WTC11 (cell line): Measurements from ENCODE around the gene JAKMIP1. TPM values are rescaled to one million over a fixed set of nuclear protein-coding genes. Genes with fewer than 3 reads are reported as not detected.
A peak's percentile ranks its signal among the peaks of the same experiment; 100 is the strongest.

Experiments
- ATAC-seq: fragments of 200-7000 bp; cut with Tn5 transposase; 2 replicates; pipeline ENCODE4 v1.10.0; 2021; ENCODE audit warnings: mild to moderate bottlenecking, moderate library complexity
- CTCF ChIA-PET: fragments of 300-600 bp; sonication (Branson Sonifier 250); formaldehyde crosslinking; loops from one replicate; lab custom pipeline; 2021; ENCODE audit warnings: antibody characterized with exemption; lab: Charles Lee
- POLR2A ChIA-PET: fragments of 350-600 bp; sonication (Branson Sonifier 250); formaldehyde crosslinking; loops from one replicate; lab custom pipeline; 2021; ENCODE audit warnings: antibody characterized with exemption; lab: Charles Lee
- DNase-seq: peaks from one replicate; pipeline ENCODE4 v3.0.0; 2021; ENCODE audit warnings: low spot score
- H3K27ac Mint-ChIP-seq: 2 replicates; pipeline ENCODE4 v1.8.0; 2021; ENCODE audit warnings: mixed read lengths
- H3K27me3 Mint-ChIP-seq: 2 replicates; pipeline ENCODE4 v1.8.0; 2021; ENCODE audit warnings: low read depth, mild to moderate bottlenecking, moderate library complexity, mixed read lengths
- H3K36me3 Mint-ChIP-seq: 2 replicates; pipeline ENCODE4 v1.8.0; 2021; ENCODE audit warnings: mixed read lengths
- H3K4me1 Mint-ChIP-seq: 2 replicates; pipeline ENCODE4 v1.8.0; 2022; ENCODE audit warnings: mixed read lengths
- H3K4me3 Mint-ChIP-seq: 2 replicates; pipeline ENCODE4 v1.8.0; 2021; ENCODE audit warnings: mild to moderate bottlenecking, moderate library complexity, mixed read lengths
- H3K9me3 Mint-ChIP-seq: 2 replicates; pipeline ENCODE4 v1.8.0; 2021; ENCODE audit warnings: mixed read lengths
- ATF1 ChIP-seq: sonication (generic); formaldehyde crosslinking; IDR thresholded peaks from 2 replicates; pipeline ENCODE4 v1.8.1; 2023; ENCODE audit warnings: mild to moderate bottlenecking, moderate library complexity, missing genetic modification reagents
- CREM ChIP-seq: sonication (generic); formaldehyde crosslinking; IDR thresholded peaks from 2 replicates; pipeline ENCODE4 v1.8.1; 2022; ENCODE audit warnings: mild to moderate bottlenecking, missing genetic modification reagents, moderate library complexity
- EMX1 ChIP-seq: fragments of 250-450 bp; sonication (Bioruptor Pico); IDR thresholded peaks from 2 replicates; pipeline ENCODE4 v1.8.0; 2021; ENCODE audit warnings: mild to moderate bottlenecking
- ESRRA ChIP-seq: sonication (generic); formaldehyde crosslinking; IDR thresholded peaks from 2 replicates; pipeline ENCODE4 v1.8.1; 2022; ENCODE audit warnings: mild to moderate bottlenecking, missing genetic modification reagents, borderline replicate concordance
- GABPB1 ChIP-seq: sonication (generic); formaldehyde crosslinking; IDR thresholded peaks from 2 replicates; pipeline ENCODE4 v1.8.1; 2023; ENCODE audit warnings: mild to moderate bottlenecking, missing genetic modification reagents
- GTF2I ChIP-seq: fragments of 250-450 bp; sonication (Bioruptor Pico); conservative IDR thresholded peaks from 2 replicates; pipeline ENCODE4 v1.4.0; 2021; ENCODE audit warnings: mild to moderate bottlenecking
- NFYB ChIP-seq: sonication (generic); formaldehyde crosslinking; conservative IDR thresholded peaks from 2 replicates; pipeline ENCODE4 v1.8.0; 2022; ENCODE audit warnings: low read depth, missing genetic modification reagents
- TCF7 ChIP-seq: sonication (generic); formaldehyde crosslinking; IDR thresholded peaks from 2 replicates; pipeline ENCODE4 v1.8.0; 2022; ENCODE audit warnings: mild to moderate bottlenecking, low read depth, missing genetic modification reagents, moderate library complexity
- TEAD4 ChIP-seq: sonication (generic); formaldehyde crosslinking; IDR thresholded peaks from 2 replicates; pipeline ENCODE4 v1.8.0; 2022; ENCODE audit warnings: mild to moderate bottlenecking, missing genetic modification reagents
- ZNF121 ChIP-seq: sonication (generic); formaldehyde crosslinking; IDR thresholded peaks from 2 replicates; pipeline ENCODE4 v1.8.0; 2023; ENCODE audit warnings: missing genetic modification reagents
- ZNF232 ChIP-seq: sonication (generic); formaldehyde crosslinking; IDR thresholded peaks from 2 replicates; pipeline ENCODE4 v1.8.0; 2022; ENCODE audit warnings: mild to moderate bottlenecking, missing genetic modification reagents
- ZNF317 ChIP-seq: sonication (generic); formaldehyde crosslinking; IDR thresholded peaks from 2 replicates; pipeline ENCODE4 v1.8.1; 2023; ENCODE audit warnings: low read depth, mild to moderate bottlenecking, moderate library complexity, missing genetic modification reagents, borderline replicate concordance
- ZNF416 ChIP-seq: fragments of 250-450 bp; sonication (Bioruptor Pico); IDR thresholded peaks from 2 replicates; pipeline ENCODE4 v1.9.0; 2021; ENCODE audit warnings: mild to moderate bottlenecking, inconsistent platforms
- total RNA-seq: library from RNA; stranded (reverse); gene quantifications from 3 replicates; pipeline ENCODE4 v1.2.3, GENCODE V29; 2021
- TF ChIP-seq, protein P1 (sequence below): sonication (generic); formaldehyde crosslinking; IDR thresholded peaks from 2 replicates; pipeline ENCODE4 v1.8.0; 2023; ENCODE audit warnings: mild to moderate bottlenecking, missing genetic modification reagents
- TF ChIP-seq, protein P2 (sequence below): fragments of 200-600 bp; IDR thresholded peaks from 2 replicates; pipeline ENCODE4 v1.8.0; 2022; ENCODE audit warnings: antibody characterized with exemption
- TF ChIP-seq, protein P3 (sequence below): sonication (generic); formaldehyde crosslinking; IDR thresholded peaks from 2 replicates; pipeline ENCODE4 v1.8.0; 2022; ENCODE audit warnings: missing genetic modification reagents
- TF ChIP-seq, protein P4 (sequence below): sonication (generic); formaldehyde crosslinking; IDR thresholded peaks from 2 replicates; pipeline ENCODE4 v1.8.0; 2022; ENCODE audit warnings: mild to moderate bottlenecking, missing genetic modification reagents
- TF ChIP-seq, protein P5 (sequence below): sonication (generic); formaldehyde crosslinking; IDR thresholded peaks from 2 replicates; pipeline ENCODE4 v1.8.1; 2023; ENCODE audit warnings: mild to moderate bottlenecking, missing genetic modification reagents
- TF ChIP-seq, protein P6 (sequence below): fragments of 250-450 bp; sonication (Bioruptor Pico); IDR thresholded peaks from 2 replicates; pipeline ENCODE4 v1.9.0; 2021; ENCODE audit warnings: moderate library complexity, mild to moderate bottlenecking, inconsistent platforms, borderline replicate concordance

The JAKMIP1 gene
- total RNA-seq, 1 experiment from 2014 or later, result 4.0 TPM

DNA sequence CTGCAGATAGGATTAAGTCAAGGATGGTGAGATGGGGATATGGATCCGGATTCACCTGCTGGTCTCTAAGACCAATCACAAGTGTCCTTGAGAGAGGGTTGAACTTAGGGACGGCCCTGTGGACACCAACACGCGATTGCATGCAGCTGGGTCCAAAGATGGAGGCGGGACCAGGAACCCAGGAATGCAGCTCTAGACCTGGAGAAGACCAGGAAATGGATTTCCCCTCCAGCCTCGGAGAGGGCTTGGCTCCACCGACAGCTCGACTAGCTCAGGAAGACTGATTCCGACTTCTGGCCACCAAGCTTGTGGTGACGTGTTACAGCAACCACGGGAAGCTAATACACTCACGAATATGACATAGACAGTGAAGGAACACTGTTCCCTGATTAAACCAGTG is 186.8 kb downstream of the JAKMIP1 start:
- DNase-seq (no peak), ATAC-seq (no peak)
- Mint-ChIP-seq H3K27me3 (peaks cover 14% of the 10 kb centered on the region), H3K4me1 (peaks cover 12% of the 10 kb centered on the region), H3K27ac (no peak overlapping the region), H3K9me3 (no peaks in the 10 kb centered on the region), H3K36me3 (no peaks in the 10 kb centered on the region), H3K4me3 (no peak overlapping the region)
- no peak for TF ChIP-seq ZNF416 (CRISPR knock-in tag)
- TF ChIP-seq ZNF317 (CRISPR knock-in tag), result peak; percentile 65; the same call in 1 of the 2 replicates
- TF ChIP-seq GABPB1 (CRISPR knock-in tag), result no peak
- TF ChIP-seq, protein P1, sequence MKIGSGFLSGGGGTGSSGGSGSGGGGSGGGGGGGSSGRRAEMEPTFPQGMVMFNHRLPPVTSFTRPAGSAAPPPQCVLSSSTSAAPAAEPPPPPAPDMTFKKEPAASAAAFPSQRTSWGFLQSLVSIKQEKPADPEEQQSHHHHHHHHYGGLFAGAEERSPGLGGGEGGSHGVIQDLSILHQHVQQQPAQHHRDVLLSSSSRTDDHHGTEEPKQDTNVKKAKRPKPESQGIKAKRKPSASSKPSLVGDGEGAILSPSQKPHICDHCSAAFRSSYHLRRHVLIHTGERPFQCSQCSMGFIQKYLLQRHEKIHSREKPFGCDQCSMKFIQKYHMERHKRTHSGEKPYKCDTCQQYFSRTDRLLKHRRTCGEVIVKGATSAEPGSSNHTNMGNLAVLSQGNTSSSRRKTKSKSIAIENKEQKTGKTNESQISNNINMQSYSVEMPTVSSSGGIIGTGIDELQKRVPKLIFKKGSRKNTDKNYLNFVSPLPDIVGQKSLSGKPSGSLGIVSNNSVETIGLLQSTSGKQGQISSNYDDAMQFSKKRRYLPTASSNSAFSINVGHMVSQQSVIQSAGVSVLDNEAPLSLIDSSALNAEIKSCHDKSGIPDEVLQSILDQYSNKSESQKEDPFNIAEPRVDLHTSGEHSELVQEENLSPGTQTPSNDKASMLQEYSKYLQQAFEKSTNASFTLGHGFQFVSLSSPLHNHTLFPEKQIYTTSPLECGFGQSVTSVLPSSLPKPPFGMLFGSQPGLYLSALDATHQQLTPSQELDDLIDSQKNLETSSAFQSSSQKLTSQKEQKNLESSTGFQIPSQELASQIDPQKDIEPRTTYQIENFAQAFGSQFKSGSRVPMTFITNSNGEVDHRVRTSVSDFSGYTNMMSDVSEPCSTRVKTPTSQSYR, result no peak
- no peak for TF ChIP-seq ZNF121 (CRISPR knock-in tag)
- no peak for TF ChIP-seq CREM
- no peak for TF ChIP-seq ESRRA (CRISPR knock-in tag)
- TF ChIP-seq, protein P2, sequence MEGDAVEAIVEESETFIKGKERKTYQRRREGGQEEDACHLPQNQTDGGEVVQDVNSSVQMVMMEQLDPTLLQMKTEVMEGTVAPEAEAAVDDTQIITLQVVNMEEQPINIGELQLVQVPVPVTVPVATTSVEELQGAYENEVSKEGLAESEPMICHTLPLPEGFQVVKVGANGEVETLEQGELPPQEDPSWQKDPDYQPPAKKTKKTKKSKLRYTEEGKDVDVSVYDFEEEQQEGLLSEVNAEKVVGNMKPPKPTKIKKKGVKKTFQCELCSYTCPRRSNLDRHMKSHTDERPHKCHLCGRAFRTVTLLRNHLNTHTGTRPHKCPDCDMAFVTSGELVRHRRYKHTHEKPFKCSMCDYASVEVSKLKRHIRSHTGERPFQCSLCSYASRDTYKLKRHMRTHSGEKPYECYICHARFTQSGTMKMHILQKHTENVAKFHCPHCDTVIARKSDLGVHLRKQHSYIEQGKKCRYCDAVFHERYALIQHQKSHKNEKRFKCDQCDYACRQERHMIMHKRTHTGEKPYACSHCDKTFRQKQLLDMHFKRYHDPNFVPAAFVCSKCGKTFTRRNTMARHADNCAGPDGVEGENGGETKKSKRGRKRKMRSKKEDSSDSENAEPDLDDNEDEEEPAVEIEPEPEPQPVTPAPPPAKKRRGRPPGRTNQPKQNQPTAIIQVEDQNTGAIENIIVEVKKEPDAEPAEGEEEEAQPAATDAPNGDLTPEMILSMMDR, result no peak
- TF ChIP-seq, protein P3, sequence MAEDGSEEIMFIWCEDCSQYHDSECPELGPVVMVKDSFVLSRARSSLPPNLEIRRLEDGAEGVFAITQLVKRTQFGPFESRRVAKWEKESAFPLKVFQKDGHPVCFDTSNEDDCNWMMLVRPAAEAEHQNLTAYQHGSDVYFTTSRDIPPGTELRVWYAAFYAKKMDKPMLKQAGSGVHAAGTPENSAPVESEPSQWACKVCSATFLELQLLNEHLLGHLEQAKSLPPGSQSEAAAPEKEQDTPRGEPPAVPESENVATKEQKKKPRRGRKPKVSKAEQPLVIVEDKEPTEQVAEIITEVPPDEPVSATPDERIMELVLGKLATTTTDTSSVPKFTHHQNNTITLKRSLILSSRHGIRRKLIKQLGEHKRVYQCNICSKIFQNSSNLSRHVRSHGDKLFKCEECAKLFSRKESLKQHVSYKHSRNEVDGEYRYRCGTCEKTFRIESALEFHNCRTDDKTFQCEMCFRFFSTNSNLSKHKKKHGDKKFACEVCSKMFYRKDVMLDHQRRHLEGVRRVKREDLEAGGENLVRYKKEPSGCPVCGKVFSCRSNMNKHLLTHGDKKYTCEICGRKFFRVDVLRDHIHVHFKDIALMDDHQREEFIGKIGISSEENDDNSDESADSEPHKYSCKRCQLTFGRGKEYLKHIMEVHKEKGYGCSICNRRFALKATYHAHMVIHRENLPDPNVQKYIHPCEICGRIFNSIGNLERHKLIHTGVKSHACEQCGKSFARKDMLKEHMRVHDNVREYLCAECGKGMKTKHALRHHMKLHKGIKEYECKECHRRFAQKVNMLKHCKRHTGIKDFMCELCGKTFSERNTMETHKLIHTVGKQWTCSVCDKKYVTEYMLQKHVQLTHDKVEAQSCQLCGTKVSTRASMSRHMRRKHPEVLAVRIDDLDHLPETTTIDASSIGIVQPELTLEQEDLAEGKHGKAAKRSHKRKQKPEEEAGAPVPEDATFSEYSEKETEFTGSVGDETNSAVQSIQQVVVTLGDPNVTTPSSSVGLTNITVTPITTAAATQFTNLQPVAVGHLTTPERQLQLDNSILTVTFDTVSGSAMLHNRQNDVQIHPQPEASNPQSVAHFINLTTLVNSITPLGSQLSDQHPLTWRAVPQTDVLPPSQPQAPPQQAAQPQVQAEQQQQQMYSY (CRISPR knock-in tag), result peak; percentile 54
- ChIA-PET CTCF (interaction anchor here (0.7 to 1.7 kb wide), 4 partner anchors 15 to 317 kb away, joined by 3 to 7 read pairs (median 4); no protein-coding TSS in a partner anchor), POLR2A (no interaction called here)

DNA sequence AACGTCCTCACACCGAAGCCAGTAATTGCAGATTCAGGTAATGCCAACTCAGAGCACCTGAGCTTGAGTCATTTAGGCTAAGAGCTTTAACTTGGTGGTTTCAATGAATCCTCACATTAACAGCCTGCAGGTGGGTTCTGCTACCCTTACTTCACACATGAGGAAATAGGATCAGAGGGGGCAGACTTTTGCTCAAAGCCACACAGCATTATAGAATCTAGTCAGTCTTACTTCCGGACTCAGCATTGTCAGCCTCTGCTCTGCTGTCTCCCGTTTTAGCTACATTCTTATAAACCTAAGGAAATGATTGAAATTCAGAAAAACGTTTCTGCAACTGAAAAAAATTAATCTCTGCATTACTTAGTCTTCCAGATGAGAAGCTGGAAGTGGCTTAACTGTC is 188.1 kb downstream of the JAKMIP1 start:
- Mint-ChIP-seq H3K4me3 (no peak overlapping the region), H3K36me3 (no peaks in the 10 kb centered on the region), H3K9me3 (no peaks in the 10 kb centered on the region), H3K4me1 (peaks cover 14% of the 10 kb centered on the region), H3K27ac (no peak overlapping the region), H3K27me3 (peaks cover 24% of the 10 kb centered on the region)
- no peak for DNase-seq
- ChIA-PET POLR2A (no interaction called here), CTCF (interaction anchor here (1.0 to 2.4 kb wide), 7 partner anchors 8 to 320 kb away, joined by 3 to 24 read pairs (median 5); no protein-coding TSS in a partner anchor)
- ATAC-seq, result no peak
- no peak for TF ChIP-seq CREM
- TF ChIP-seq ZNF232 (CRISPR knock-in tag), result no peak
- no peak for TF ChIP-seq NFYB (CRISPR knock-in tag)
- TF ChIP-seq, protein P4, sequence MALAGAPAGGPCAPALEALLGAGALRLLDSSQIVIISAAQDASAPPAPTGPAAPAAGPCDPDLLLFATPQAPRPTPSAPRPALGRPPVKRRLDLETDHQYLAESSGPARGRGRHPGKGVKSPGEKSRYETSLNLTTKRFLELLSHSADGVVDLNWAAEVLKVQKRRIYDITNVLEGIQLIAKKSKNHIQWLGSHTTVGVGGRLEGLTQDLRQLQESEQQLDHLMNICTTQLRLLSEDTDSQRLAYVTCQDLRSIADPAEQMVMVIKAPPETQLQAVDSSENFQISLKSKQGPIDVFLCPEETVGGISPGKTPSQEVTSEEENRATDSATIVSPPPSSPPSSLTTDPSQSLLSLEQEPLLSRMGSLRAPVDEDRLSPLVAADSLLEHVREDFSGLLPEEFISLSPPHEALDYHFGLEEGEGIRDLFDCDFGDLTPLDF, result no peak
- TF ChIP-seq, protein P3 (CRISPR knock-in tag), result no peak
- no peak for TF ChIP-seq TEAD4 (CRISPR knock-in tag)
- TF ChIP-seq ATF1 (CRISPR knock-in tag), result no peak
- TF ChIP-seq TCF7 (CRISPR knock-in tag), result no peak
- TF ChIP-seq EMX1 (CRISPR knock-in tag), result no peak
- TF ChIP-seq, protein P5, sequence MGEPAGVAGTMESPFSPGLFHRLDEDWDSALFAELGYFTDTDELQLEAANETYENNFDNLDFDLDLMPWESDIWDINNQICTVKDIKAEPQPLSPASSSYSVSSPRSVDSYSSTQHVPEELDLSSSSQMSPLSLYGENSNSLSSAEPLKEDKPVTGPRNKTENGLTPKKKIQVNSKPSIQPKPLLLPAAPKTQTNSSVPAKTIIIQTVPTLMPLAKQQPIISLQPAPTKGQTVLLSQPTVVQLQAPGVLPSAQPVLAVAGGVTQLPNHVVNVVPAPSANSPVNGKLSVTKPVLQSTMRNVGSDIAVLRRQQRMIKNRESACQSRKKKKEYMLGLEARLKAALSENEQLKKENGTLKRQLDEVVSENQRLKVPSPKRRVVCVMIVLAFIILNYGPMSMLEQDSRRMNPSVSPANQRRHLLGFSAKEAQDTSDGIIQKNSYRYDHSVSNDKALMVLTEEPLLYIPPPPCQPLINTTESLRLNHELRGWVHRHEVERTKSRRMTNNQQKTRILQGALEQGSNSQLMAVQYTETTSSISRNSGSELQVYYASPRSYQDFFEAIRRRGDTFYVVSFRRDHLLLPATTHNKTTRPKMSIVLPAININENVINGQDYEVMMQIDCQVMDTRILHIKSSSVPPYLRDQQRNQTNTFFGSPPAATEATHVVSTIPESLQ (CRISPR knock-in tag), result no peak
- no peak for TF ChIP-seq GTF2I (CRISPR knock-in tag)
- TF ChIP-seq, protein P6, sequence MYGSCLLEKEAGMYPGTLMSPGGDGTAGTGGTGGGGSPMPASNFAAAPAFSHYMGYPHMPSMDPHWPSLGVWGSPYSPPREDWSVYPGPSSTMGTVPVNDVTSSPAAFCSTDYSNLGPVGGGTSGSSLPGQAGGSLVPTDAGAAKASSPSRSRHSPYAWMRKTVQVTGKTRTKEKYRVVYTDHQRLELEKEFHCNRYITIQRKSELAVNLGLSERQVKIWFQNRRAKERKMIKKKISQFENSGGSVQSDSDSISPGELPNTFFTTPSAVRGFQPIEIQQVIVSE (CRISPR knock-in tag), result no peak
